HG03066 (cell line): ENCODE data around the gene USP31.

Source experiments
- ATAC-seq: cut with Tn5 transposase; IDR thresholded peaks from one replicate; pipeline ENCODE4 v1.9.1; 2021; ENCODE audit warnings: low read depth; ENCODE audit not compliant: unreplicated experiment

Gene USP31

GRCh38 chr16:23066676-23067075 lies 82.6 kb downstream of the USP31 start:
- ATAC-seq: no peak

GRCh38 chr16:23064639-23065038 lies 84.6 kb downstream of the USP31 start:
- no peak for ATAC-seq

- ATAC-seq: no peak
Observed at GRCh38 chr16:23062524-23062923, 86.7 kb downstream of the USP31 start.

GRCh38 chr16:23061669-23062068 lies 87.6 kb downstream of the USP31 start:
- ATAC-seq: no peak

- no peak for ATAC-seq
Observed at GRCh38 chr16:23060458-23061320, 88.6 kb downstream of the USP31 start.

GRCh38 chr16:23059433-23059832 lies 89.8 kb downstream of the USP31 start:
- no peak for ATAC-seq

- no peak for ATAC-seq
Observed at GRCh38 chr16:23058576-23058975, 90.7 kb downstream of the USP31 start.

- no peak for ATAC-seq
Observed at GRCh38 chr16:23057013-23057596, 92.1 kb downstream of the USP31 start.

- no peak for ATAC-seq
Observed at GRCh38 chr16:23055481-23055880, 93.8 kb downstream of the USP31 start.

GRCh38 chr16:23052908-23053580 lies 96.2 kb downstream of the USP31 start:
- ATAC-seq: no peak

GRCh38 chr16:23052221-23052620 lies 97.0 kb downstream of the USP31 start:
- no peak for ATAC-seq

- no peak for ATAC-seq
Observed at GRCh38 chr16:23051587-23051986, 97.7 kb downstream of the USP31 start.

- ATAC-seq: no peak
Observed at GRCh38 chr16:23048164-23048563, 101.1 kb downstream of the USP31 start.

GRCh38 chr16:23045025-23045424 lies 104.2 kb downstream of the USP31 start:
- no peak for ATAC-seq

- ATAC-seq: no peak
Observed at GRCh38 chr16:23040246-23040645, 109.0 kb downstream of the USP31 start.

GRCh38 chr16:23039118-23039517 lies 110.1 kb downstream of the USP31 start:
- no peak for ATAC-seq

- no peak for ATAC-seq
Observed at GRCh38 chr16:23035240-23035639, 114.0 kb downstream of the USP31 start.

GRCh38 chr16:23031508-23032098 lies 117.6 kb downstream of the USP31 start:
- ATAC-seq: no peak

- no peak for ATAC-seq
Observed at GRCh38 chr16:23029733-23030420, 119.4 kb downstream of the USP31 start.

- no peak for ATAC-seq
Observed at GRCh38 chr16:23027386-23027785, 121.9 kb downstream of the USP31 start.
